H9 (cell line): ENCODE data around the gene SDHAF2. TPM values are rescaled to one million over a fixed set of nuclear protein-coding genes. Genes with fewer than 3 reads are reported as not detected.
"Not testable (repeated sequence)": the region's sequence is repeated elsewhere in the genome, so short reads cannot be mapped to it uniquely, and the experiment has no call there.

Source experiments
- DNase-seq: peaks from one replicate; pipeline ENCODE4 v3.0.0-alpha.2; 2017
- H2AFZ ChIP-seq: one replicate; pipeline ENCODE4 v1.6.1; 2013; ENCODE audit warnings: mild to moderate bottlenecking, low read length, control low read depth, moderate library complexity
- H2AK5ac ChIP-seq: 2 replicates; pipeline ENCODE4 v1.6.1; 2013; ENCODE audit warnings: low read length, control low read depth, mixed read lengths; ENCODE audit not compliant: insufficient read length
- H2BK120ac ChIP-seq: one replicate; pipeline ENCODE4 v1.6.1; 2013; ENCODE audit warnings: low read depth, mild to moderate bottlenecking, low read length, control low read depth, inconsistent platforms; ENCODE audit not compliant: poor library complexity, severe bottlenecking
- H2BK12ac ChIP-seq: 2 replicates; pipeline ENCODE4 v1.6.1; 2013; ENCODE audit warnings: low read length, control low read depth, mixed read lengths, low read depth; ENCODE audit not compliant: insufficient read length
- H2BK15ac ChIP-seq: 2 replicates; pipeline ENCODE4 v1.6.1; 2013; ENCODE audit warnings: low read depth, low read length, control low read depth
- H2BK20ac ChIP-seq: one replicate; pipeline ENCODE4 v1.6.1; 2013; ENCODE audit warnings: low read depth, mild to moderate bottlenecking, low read length, control low read depth, inconsistent platforms; ENCODE audit not compliant: poor library complexity, severe bottlenecking
- H2BK5ac ChIP-seq: 2 replicates; pipeline ENCODE4 v1.6.1; 2013; ENCODE audit warnings: low read length, control low read depth, mixed read lengths; ENCODE audit not compliant: insufficient read length
- H3K14ac ChIP-seq: 2 replicates; pipeline ENCODE4 v1.6.1; 2013; ENCODE audit warnings: low read length, control low read depth; ENCODE audit not compliant: insufficient read depth
- H3K18ac ChIP-seq: 2 replicates; pipeline ENCODE4 v1.6.1; 2013; ENCODE audit warnings: low read depth, mild to moderate bottlenecking, mixed read lengths, low read length, control low read depth; ENCODE audit not compliant: insufficient read length
- H3K23ac ChIP-seq: 2 replicates; pipeline ENCODE4 v1.6.1; 2013; ENCODE audit warnings: low read length, control low read depth, mixed read lengths, low read depth; ENCODE audit not compliant: insufficient read length
- H3K23me2 ChIP-seq: 2 replicates; pipeline ENCODE4 v1.6.1; 2013; ENCODE audit warnings: low read depth, mild to moderate bottlenecking, mixed read lengths, low read length, control low read depth; ENCODE audit not compliant: insufficient read length, poor library complexity, severe bottlenecking
- H3K27ac ChIP-seq: 2 replicates; pipeline ENCODE4 v1.5.1; 2013; ENCODE audit warnings: low read length, control low read depth, mixed read lengths, low read depth; ENCODE audit not compliant: insufficient read length
- H3K27me3 ChIP-seq: 2 replicates; pipeline ENCODE4 v1.6.1; 2013; ENCODE audit warnings: low read length, control low read depth, inconsistent platforms; ENCODE audit not compliant: insufficient read depth
- H3K4ac ChIP-seq: 2 replicates; pipeline ENCODE4 v1.6.1; 2013; ENCODE audit warnings: low read depth, mild to moderate bottlenecking, control low read depth, inconsistent platforms, low read length, moderate library complexity
- H3K4me1 ChIP-seq: 2 replicates; pipeline ENCODE4 v1.6.1; 2013; ENCODE audit warnings: low read length, control low read depth, inconsistent platforms; ENCODE audit not compliant: insufficient read depth
- H3K4me2 ChIP-seq: 2 replicates; pipeline ENCODE4 v1.6.1; 2013; ENCODE audit warnings: low read length, control low read depth, mixed read lengths; ENCODE audit not compliant: insufficient read length, insufficient read depth
- H3K56ac ChIP-seq: 2 replicates; pipeline ENCODE4 v1.6.1; 2013; ENCODE audit warnings: low read depth, mild to moderate bottlenecking, mixed read lengths, low read length, control low read depth; ENCODE audit not compliant: insufficient read length
- H3K79me1 ChIP-seq: 2 replicates; pipeline ENCODE4 v1.6.1; 2013; ENCODE audit warnings: low read depth, mild to moderate bottlenecking, moderate library complexity, low read length, control low read depth, inconsistent platforms; ENCODE audit not compliant: insufficient read depth, poor library complexity, severe bottlenecking
- H3K79me2 ChIP-seq: 2 replicates; pipeline ENCODE4 v1.6.1; 2013; ENCODE audit warnings: low read length, control low read depth, inconsistent platforms; ENCODE audit not compliant: insufficient read depth
- H3K9ac ChIP-seq: 2 replicates; pipeline ENCODE4 v1.6.1; 2013; ENCODE audit warnings: low read length, control low read depth, mixed read lengths; ENCODE audit not compliant: insufficient read length; ENCODE audit errors: extremely low read depth
- H3K9me3 ChIP-seq: one replicate; pipeline ENCODE4 v1.6.1; 2013; ENCODE audit warnings: low read depth, low read length, inconsistent platforms; ENCODE audit not compliant: control insufficient read depth
- H3T11ph ChIP-seq: one replicate; pipeline ENCODE4 v1.6.1; 2013; ENCODE audit warnings: mild to moderate bottlenecking, low read length, control low read depth, inconsistent platforms
- H4K20me1 ChIP-seq: one replicate; pipeline ENCODE4 v1.6.1; 2013; ENCODE audit not compliant: control insufficient read depth, insufficient read length, insufficient read depth
- H4K5ac ChIP-seq: 2 replicates; pipeline ENCODE4 v1.6.1; 2013; ENCODE audit warnings: low read depth, mild to moderate bottlenecking, mixed read lengths, low read length, control low read depth; ENCODE audit not compliant: insufficient read length
- H4K8ac ChIP-seq: replicated peaks from 2 replicates; pipeline ENCODE4 v1.6.1; 2013; ENCODE audit warnings: low read length, control low read depth, mixed read lengths, low read depth; ENCODE audit not compliant: insufficient read length
- H4K91ac ChIP-seq: 2 replicates; pipeline ENCODE4 v1.6.1; 2013; ENCODE audit warnings: low read depth, mild to moderate bottlenecking, moderate library complexity, mixed read lengths, low read length, control low read depth; ENCODE audit not compliant: insufficient read length
- H3K27ac Mint-ChIP-seq, 3 experiments: 2 replicates in 2 of 3; 3 replicates in 1 of 3; pipeline ENCODE4 v1.8.0; 2020 to 2021; ENCODE audit warnings: mixed read lengths in 3 of 3, mild to moderate bottlenecking in 1 of 3, moderate library complexity in 1 of 3
- H3K27me3 Mint-ChIP-seq: 2 replicates; pipeline ENCODE4 v1.8.0; 2021; ENCODE audit warnings: low read depth, mild to moderate bottlenecking, moderate library complexity, mixed read lengths
- H3K36me3 Mint-ChIP-seq, 3 experiments: 2 replicates in 2 of 3; 3 replicates in 1 of 3; pipeline ENCODE4 v1.8.0; 2020 to 2021; ENCODE audit warnings: low read depth in 3 of 3, mixed read lengths in 3 of 3; ENCODE audit not compliant: insufficient read depth in 1 of 3
- H3K4me1 Mint-ChIP-seq, 2 experiments: 2 replicates each; pipeline ENCODE4 v1.8.0; 2020; ENCODE audit warnings: mixed read lengths in 2 of 2
- H3K4me3 Mint-ChIP-seq, 2 experiments: 2 replicates in 1 of 2; 3 replicates in 1 of 2; pipeline ENCODE4 v1.8.0; 2020 to 2021; ENCODE audit warnings: mild to moderate bottlenecking in 2 of 2, mixed read lengths in 2 of 2, moderate library complexity in 1 of 2
- H3K9me3 Mint-ChIP-seq, 2 experiments: 2 replicates in 1 of 2; 3 replicates in 1 of 2; pipeline ENCODE4 v1.8.0; 2020; ENCODE audit warnings: mild to moderate bottlenecking in 2 of 2, mixed read lengths in 2 of 2, moderate library complexity in 1 of 2
- CTCF ChIP-seq: fragments of 200-600 bp; sonication (generic); conservative IDR thresholded peaks from 3 replicates; pipeline ENCODE4 v1.8.0; 2021; ENCODE audit warnings: antibody characterized with exemption, mild to moderate bottlenecking
- WGBS: extraction: QIAGEN DNeasy Blood & Tissue Kit; methylation state at CpG from one replicate; pipeline ENCODE4 v1.1.7; 2013; ENCODE audit warnings: missing lambda C conversion rate, low lambda C conversion rate, mixed read lengths; ENCODE audit not compliant: insufficient read length; ENCODE audit errors: extremely low coverage; 5-methylcytosine and 5-hydroxymethylcytosine counted together
- total RNA-seq: library from RNA; stranded (reverse); gene quantifications from 2 replicates; pipeline ENCODE4 v1.2.1, GENCODE V29; 2021

SDHAF2 gene
- total RNA-seq, 1 experiment from 2014 or later: 41.8 TPM

GRCh38 chr11:61460986-61461385 is 31.1 kb downstream of the SDHAF2 start:
- Mint-ChIP-seq H3K27me3 (no peaks in the 10 kb centered on the region), H3K9me3 (no peaks in the 10 kb centered on the region), H3K36me3 (peaks cover 1 to 4% (median 2%) of the 10 kb centered on the region in 3 experiments; a peak in 1 of 7 replicates), H3K4me3 (no peak overlapping the region), H3K4me1 (peaks cover 3 to 4% of the 10 kb centered on the region in 2 experiments; a peak in 3 of 4 replicates), H3K27ac (peak overlapping the region in 1 of 3 experiments; percentile 52; a peak in 2 of 7 replicates)
- Histone ChIP-seq H2BK120ac (no peak overlapping the region), H3K9me3 (no peaks in the 10 kb centered on the region), H4K5ac (no peak overlapping the region), H3K4me2 (no peak overlapping the region), H3T11ph (no peak overlapping the region), H2BK5ac (no peak overlapping the region), H3K4ac (no peak overlapping the region), H2AFZ (no peak overlapping the region), H2AK5ac (no peak overlapping the region), H4K20me1 (peaks cover 2% of the 10 kb centered on the region), H3K79me1 (no peaks in the 10 kb centered on the region), H3K9ac (no peak overlapping the region), H2BK12ac (no peak overlapping the region), H3K27me3 (no peaks in the 10 kb centered on the region), H3K18ac (no peak overlapping the region), H3K4me1 (no peaks in the 10 kb centered on the region), H4K91ac (no peak overlapping the region), H3K23ac (no peak overlapping the region), H3K56ac (no peak overlapping the region), H2BK15ac (no peak overlapping the region), H3K14ac (no peak overlapping the region), H3K23me2 (no peaks in the 10 kb centered on the region), H3K27ac (no peak overlapping the region), H4K8ac (no peak overlapping the region), H3K79me2 (no peaks in the 10 kb centered on the region), H2BK20ac (no peak overlapping the region)
- WGBS: no CpG with 5 or more reads among the region's 5 CpGs
- no peak for DNase-seq
- peak; percentile 57 for TF ChIP-seq CTCF

- not testable (repeated sequence) for H3K9me3 ChIP-seq, H2BK15ac ChIP-seq, H3K4me2 ChIP-seq, H3K4me1 ChIP-seq, H3K23me2 ChIP-seq, DNase-seq, H3K4me3 Mint-ChIP-seq, H3K27ac ChIP-seq, H3K14ac ChIP-seq, H3K79me1 ChIP-seq, H2BK12ac ChIP-seq, H4K91ac ChIP-seq, H2AK5ac ChIP-seq, H2BK5ac ChIP-seq, H3K4ac ChIP-seq, H3K23ac ChIP-seq, H3K27me3 Mint-ChIP-seq, H3K56ac ChIP-seq, H3T11ph ChIP-seq, H2BK20ac ChIP-seq, H4K5ac ChIP-seq, H3K36me3 Mint-ChIP-seq, H3K9ac ChIP-seq, H2BK120ac ChIP-seq, H3K9me3 Mint-ChIP-seq, H3K4me1 Mint-ChIP-seq, H3K27me3 ChIP-seq, H2AFZ ChIP-seq, H3K79me2 ChIP-seq, H3K18ac ChIP-seq, H4K20me1 ChIP-seq, H4K8ac ChIP-seq
- peak overlapping the region in 1 of 3 experiments; percentile 31; a peak in 1 of 7 replicates for H3K27ac Mint-ChIP-seq
- no CpG with 5 or more reads among the region's 6 CpGs for WGBS
These were observed 37.7 kb downstream of the SDHAF2 start for GRCh38 chr11:61467602-61468001.
